ENCODE measurements around the gene MT1M.

DNA sequence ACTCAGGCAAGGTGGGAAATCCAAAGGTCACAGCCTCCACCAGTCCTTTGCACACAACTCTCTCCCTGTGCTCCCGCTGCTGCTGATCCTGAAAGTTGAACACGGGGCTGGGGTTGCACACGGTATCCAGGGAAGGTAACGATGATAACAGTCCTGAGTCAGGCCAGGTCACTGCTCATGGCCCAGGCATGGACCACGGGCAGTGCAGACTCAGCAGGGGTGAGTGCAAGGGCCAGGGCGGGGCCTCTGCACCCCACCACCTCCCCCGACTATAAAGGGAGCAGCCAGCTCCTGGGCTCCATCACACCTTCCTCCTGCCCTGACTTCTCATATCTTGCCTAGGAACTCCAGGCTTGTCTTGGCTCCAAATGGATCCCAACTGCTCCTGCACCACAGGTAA lies 19.1 kb downstream of the MT1M start, which contains the start of gene MT1B:
- TF ChIP-seq CTCF (IDR thresholded peaks at IDR 0.05; ENCODE audit: control extremely low read depth in 1 of 3, insufficient read depth in 1 of 3, low read depth in 1 of 3, low read length in 3 of 3) (no peak), TAF1 (IDR thresholded peaks at IDR 0.05; ENCODE audit: low read depth, low read length) (no peak), POLR2A (IDR thresholded peaks at IDR 0.05; ENCODE audit: control extremely low read depth in 1 of 2, low read depth in 2 of 2, low read length in 2 of 2) (no peak), HDAC6 (IDR thresholded peaks at IDR 0.05; ENCODE audit: low read depth, low read length) (no peak), HDAC2 (IDR thresholded peaks at IDR 0.05; ENCODE audit: borderline replicate concordance in 1 of 2, low read depth in 2 of 2, low read length in 2 of 2) (no peak), RNF2 (IDR thresholded peaks at IDR 0.05; ENCODE audit: borderline replicate concordance, low read depth, low read length, missing control alignments, poor library complexity, severe bottlenecking) (no peak), EZH2 (IDR thresholded peaks at IDR 0.05; ENCODE audit: low read depth, low read length, severe bottlenecking) (no peak), YY1 (IDR thresholded peaks at IDR 0.05; ENCODE audit: low read depth, low read length) (no peak), CHD2 (IDR thresholded peaks at IDR 0.05; ENCODE audit: low read length) (no peak)

All from H1 (cell line).